ENCODE results near the gene TCTN2. TPM values are rescaled to one million over a fixed set of nuclear protein-coding genes. Genes with fewer than 3 reads are reported as not detected.

TCTN2 gene
- 10 to 100 TPM; 15.2 to 20.7 TPM for total RNA-seq

GRCh38 chr12:123670882-123671728, at the start of gene TCTN2:
TCTN2 (plus strand) TSS chr12:123671113; CDS start chr12:123671241, 128 bp downstream.
- Histone ChIP-seq H3K27ac (peak within 1 kb of the TSS; percentile 18 to 70), H3K27me3 (replicated peaks; ENCODE audit: insufficient read depth) (no peaks in the 10 kb centered on the region), H3K36me3 (peaks cover 0 to 7% of the 10 kb centered on the region in 2 donors), H3K4me3 (peak within 1 kb of the TSS; percentile 56 to 72), H3K9me3 (no peaks in the 10 kb centered on the region), H3K4me1 (replicated peaks) (no peaks in the 10 kb centered on the region)
- intact Hi-C loops (cut with DNase I): no loop called here
- 1% methylated on average over 46 of the region's 53 CpGs for WGBS
- TF ChIP-seq, protein P1, sequence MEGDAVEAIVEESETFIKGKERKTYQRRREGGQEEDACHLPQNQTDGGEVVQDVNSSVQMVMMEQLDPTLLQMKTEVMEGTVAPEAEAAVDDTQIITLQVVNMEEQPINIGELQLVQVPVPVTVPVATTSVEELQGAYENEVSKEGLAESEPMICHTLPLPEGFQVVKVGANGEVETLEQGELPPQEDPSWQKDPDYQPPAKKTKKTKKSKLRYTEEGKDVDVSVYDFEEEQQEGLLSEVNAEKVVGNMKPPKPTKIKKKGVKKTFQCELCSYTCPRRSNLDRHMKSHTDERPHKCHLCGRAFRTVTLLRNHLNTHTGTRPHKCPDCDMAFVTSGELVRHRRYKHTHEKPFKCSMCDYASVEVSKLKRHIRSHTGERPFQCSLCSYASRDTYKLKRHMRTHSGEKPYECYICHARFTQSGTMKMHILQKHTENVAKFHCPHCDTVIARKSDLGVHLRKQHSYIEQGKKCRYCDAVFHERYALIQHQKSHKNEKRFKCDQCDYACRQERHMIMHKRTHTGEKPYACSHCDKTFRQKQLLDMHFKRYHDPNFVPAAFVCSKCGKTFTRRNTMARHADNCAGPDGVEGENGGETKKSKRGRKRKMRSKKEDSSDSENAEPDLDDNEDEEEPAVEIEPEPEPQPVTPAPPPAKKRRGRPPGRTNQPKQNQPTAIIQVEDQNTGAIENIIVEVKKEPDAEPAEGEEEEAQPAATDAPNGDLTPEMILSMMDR (IDR thresholded peaks at IDR 0.05): no peak
- TF ChIP-seq POLR2A (IDR thresholded peaks at IDR 0.05) (peak; percentile 24), POLR2AphosphoS5 (IDR thresholded peaks at IDR 0.05) (peak; percentile 82)
- peak; percentile 95 for DNase-seq (ENCODE audit: low spot score)

DNA sequence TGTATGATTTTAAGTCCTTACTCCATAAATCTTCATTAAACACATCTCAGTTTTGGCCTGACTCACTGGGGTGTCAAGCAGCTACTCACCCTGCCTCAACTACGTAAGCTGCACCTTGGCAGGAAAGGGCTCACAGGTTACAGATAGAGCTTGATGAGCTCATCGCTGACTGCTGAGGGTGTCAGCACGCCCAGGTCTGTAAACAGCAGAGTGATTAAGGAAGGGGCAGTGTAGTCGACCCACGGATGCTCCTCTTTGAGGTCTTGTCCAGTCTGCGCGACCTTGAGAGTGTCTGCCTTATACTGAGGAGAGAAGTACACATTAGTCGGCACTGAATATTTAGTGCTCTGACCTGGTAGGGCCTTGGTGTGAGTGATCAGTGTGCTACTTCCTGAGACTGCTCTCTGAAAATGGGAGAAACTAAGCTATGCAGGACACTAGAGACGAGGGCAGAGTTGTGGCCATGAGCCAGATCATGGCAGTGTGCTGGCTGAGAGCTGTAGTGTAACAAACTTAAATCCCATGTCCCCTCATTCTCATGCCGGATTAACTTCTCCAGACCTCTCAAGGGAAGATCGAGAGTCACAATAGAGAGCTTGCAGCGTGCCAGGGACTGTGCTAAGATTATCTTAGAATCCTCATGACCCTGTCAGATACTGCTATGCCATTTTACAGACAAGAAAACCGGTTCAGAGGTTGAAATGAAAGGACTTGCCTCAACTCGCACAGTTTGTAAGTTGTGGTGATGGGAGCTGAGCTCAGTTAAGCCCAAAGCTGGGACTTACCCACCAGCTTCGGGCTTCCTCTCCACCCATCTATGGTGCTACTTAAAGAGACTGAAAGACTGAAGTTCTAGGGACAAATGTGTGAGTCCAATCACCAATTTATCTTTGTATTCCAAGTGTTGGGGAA, 49.0 kb upstream of the TCTN2 start:
- Histone ChIP-seq H3K4me3 (no peak overlapping the region), H3K9me3 (no peaks in the 10 kb centered on the region), H3K27me3 (replicated peaks; ENCODE audit: insufficient read depth) (no peaks in the 10 kb centered on the region), H3K36me3 (peaks cover 10 to 12% of the 10 kb centered on the region in 2 donors), H3K27ac (no peak overlapping the region), H3K4me1 (replicated peaks) (no peaks in the 10 kb centered on the region)
- 81% methylated on average over 15 of the region's 15 CpGs for WGBS
- TF ChIP-seq, protein P1 (IDR thresholded peaks at IDR 0.05): no peak
- no peak for TF ChIP-seq POLR2AphosphoS5 (IDR thresholded peaks at IDR 0.05)
- no peak for TF ChIP-seq POLR2A (IDR thresholded peaks at IDR 0.05)
- no peak for DNase-seq (ENCODE audit: low spot score)
- intact Hi-C loops (cut with DNase I): no loop called here

GRCh38 chr12:123633379-123634141, 37.4 kb upstream of the TCTN2 start, which contains the start of the genes EIF2B1 and GTF2H3:
EIF2B1 (minus strand) TSS chr12:123633686; CDS start chr12:123633557, 129 bp downstream.
GTF2H3 (plus strand) TSS chr12:123633829; CDS start chr12:123633860, 31 bp downstream.
- Histone ChIP-seq H3K27me3 (replicated peaks; ENCODE audit: insufficient read depth) (no peaks in the 10 kb centered on the region), H3K9me3 (no peaks in the 10 kb centered on the region), H3K27ac (peak within 1 kb of the TSS; percentile 67 to 70), H3K4me3 (peak within 1 kb of the TSS; percentile 65 to 90), H3K4me1 (replicated peaks) (peaks cover 4% of the 10 kb centered on the region), H3K36me3 (no peaks in the 10 kb centered on the region)
- DNase-seq (ENCODE audit: low spot score): peak; percentile 94
- TF ChIP-seq POLR2AphosphoS5 (IDR thresholded peaks at IDR 0.05) (peak; percentile 100), POLR2A (IDR thresholded peaks at IDR 0.05) (peak; percentile 38)
- TF ChIP-seq, protein P1 (IDR thresholded peaks at IDR 0.05): peak in 1 of 4 experiments; percentile 21
- WGBS: under 1% methylated on average over 51 of the region's 52 CpGs
- intact Hi-C loops (cut with DNase I): no loop called here

DNA sequence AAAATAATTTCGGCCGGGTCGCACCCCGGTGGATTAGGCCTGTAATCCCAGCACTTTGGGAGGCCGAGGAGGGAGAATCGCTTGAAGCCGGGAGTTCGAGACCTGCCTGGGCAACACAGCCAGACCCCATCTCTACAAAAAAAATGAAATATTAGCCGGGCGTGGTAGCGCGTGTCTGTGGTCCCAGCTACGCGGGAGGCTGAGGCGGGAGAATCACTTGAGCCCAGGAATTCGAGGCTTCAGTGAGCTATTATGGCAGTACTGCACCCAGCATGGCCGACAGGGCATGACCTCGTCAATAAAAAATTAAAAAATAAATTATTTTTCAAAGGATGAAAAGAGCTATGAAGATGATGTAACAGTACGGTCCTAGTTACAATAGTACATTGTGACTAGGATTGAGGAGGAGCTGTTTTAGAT, 36.8 kb upstream of the TCTN2 start:
- DNase-seq (ENCODE audit: low spot score): no peak
- Histone ChIP-seq H3K36me3 (no peaks in the 10 kb centered on the region), H3K4me1 (replicated peaks) (peaks cover 4% of the 10 kb centered on the region), H3K27ac (peak overlapping the region; percentile 67 to 70), H3K4me3 (peak overlapping the region; percentile 65 to 90), H3K27me3 (replicated peaks; ENCODE audit: insufficient read depth) (no peaks in the 10 kb centered on the region), H3K9me3 (no peaks in the 10 kb centered on the region)
- intact Hi-C loops (cut with DNase I): no loop called here
- TF ChIP-seq, protein P1 (IDR thresholded peaks at IDR 0.05): no peak
- TF ChIP-seq POLR2A (IDR thresholded peaks at IDR 0.05) (no peak), POLR2AphosphoS5 (IDR thresholded peaks at IDR 0.05) (no peak)
- WGBS: 16% methylated on average over 19 of the region's 19 CpGs
